Keratinocyte (primary cell): Measurements from ENCODE around the gene MACF1. TPM values are rescaled to one million over a fixed set of nuclear protein-coding genes. Genes with fewer than 3 reads are reported as not detected.

Source experiments
- DNase-seq: peaks from one replicate; pipeline ENCODE4 v3.0.0-alpha.2; 2011; ENCODE audit warnings: low read depth, missing footprints, low spot score
- FAIRE-seq: peaks from 2 replicates; lab custom pipeline; 2011; peaks lifted over from hg19 to GRCh38; lab: Jason Lieb, UNC
- H2AFZ ChIP-seq: 2 replicates; pipeline ENCODE4 v1.6.0; 2012; ENCODE audit warnings: low read length, control low read depth, inconsistent platforms; ENCODE audit not compliant: control insufficient read depth
- H3K27ac ChIP-seq: 2 replicates; pipeline ENCODE4 v1.5.1; 2011; ENCODE audit warnings: low read length; ENCODE audit not compliant: control insufficient read depth, insufficient read depth
- H3K27me3 ChIP-seq: 3 replicates; pipeline ENCODE4 v1.6.0; 2011; ENCODE audit warnings: low read length; ENCODE audit not compliant: control insufficient read depth, insufficient read depth; ENCODE audit errors: extremely low read depth
- H3K36me3 ChIP-seq, 2 experiments: 2 replicates in 1 of 2; 3 replicates in 1 of 2; pipeline ENCODE4 v1.5.1; 2011; ENCODE audit warnings: low read length in 2 of 2, mild to moderate bottlenecking in 1 of 2; ENCODE audit not compliant: control insufficient read depth in 2 of 2, insufficient read depth in 2 of 2; ENCODE audit errors: extremely low read depth in 1 of 2
- H3K4me1 ChIP-seq: 3 replicates; pipeline ENCODE4 v1.5.1; 2011; ENCODE audit warnings: low read length; ENCODE audit not compliant: control insufficient read depth, insufficient read depth; ENCODE audit errors: extremely low read depth
- H3K4me2 ChIP-seq: 3 replicates; pipeline ENCODE4 v1.6.0; 2011; ENCODE audit warnings: low read depth, low read length; ENCODE audit not compliant: control insufficient read depth, insufficient read depth; ENCODE audit errors: extremely low read depth
- H3K4me3 ChIP-seq, 3 experiments: fragments of 200-600 bp in 1 of 3; sonication (generic) in 1 of 3; 2 replicates in 2 of 3; 3 replicates in 1 of 3; pipeline ENCODE4 v1.5.1; 2011 to 2016; ENCODE audit warnings: low read length in 3 of 3, mild to moderate bottlenecking in 3 of 3, control low read depth in 2 of 3, inconsistent platforms in 1 of 3, low read depth in 1 of 3, mixed read lengths in 1 of 3, mixed run types in 1 of 3, moderate library complexity in 1 of 3; ENCODE audit not compliant: control insufficient read depth in 2 of 3, insufficient read depth in 2 of 3; ENCODE audit errors: extremely low read depth in 1 of 3
- H3K79me2 ChIP-seq: 2 replicates; pipeline ENCODE4 v1.6.0; 2012; ENCODE audit warnings: low read length; ENCODE audit not compliant: control insufficient read depth, insufficient read depth
- H3K9ac ChIP-seq: 3 replicates; pipeline ENCODE4 v1.6.0; 2011; ENCODE audit warnings: low read length; ENCODE audit not compliant: control insufficient read depth, insufficient read depth; ENCODE audit errors: extremely low read depth
- H3K9me1 ChIP-seq: 3 replicates; pipeline ENCODE4 v1.6.0; 2011; ENCODE audit warnings: low read length; ENCODE audit not compliant: control insufficient read depth, insufficient read depth; ENCODE audit errors: extremely low read depth
- H3K9me3 ChIP-seq: 2 replicates; pipeline ENCODE4 v1.5.1; 2012; ENCODE audit warnings: low read depth, low read length; ENCODE audit not compliant: control insufficient read depth
- H4K20me1 ChIP-seq: 3 replicates; pipeline ENCODE4 v1.6.0; 2011; ENCODE audit warnings: low read length; ENCODE audit not compliant: control insufficient read depth, insufficient read depth; ENCODE audit errors: extremely low read depth
- EZH2 ChIP-seq: IDR thresholded peaks from one replicate; pipeline ENCODE4 v1.6.1; 2012; ENCODE audit warnings: inconsistent platforms, mild to moderate bottlenecking, low read length, moderate library complexity
- dilution Hi-C: fragments of 300-500 bp; cut with MboI; formaldehyde crosslinking; loops from one replicate; pipeline ENCODE4 v1.7.0; 2020; ENCODE audit warnings: low sequenced_read_pairs; ENCODE audit not compliant: extremely low pct_ligation_motif_present
- polyA plus RNA-seq, 5 experiments: library from polyadenylated mRNA; depleted of rRNA in 3 of 5; stranded (reverse) in 3 of 5; stranded (forward) in 1 of 5; unstranded in 1 of 5; fragments of >200 nt; gene quantifications; 1 replicate in 1 of 5; 2 replicates in 3 of 5; 3 replicates in 1 of 5; pipeline versions ENCODE4 v1.2.1 to v1.2.3, GENCODE V29; 2011 to 2012; ENCODE audit warnings: missing spikeins in 2 of 5, low read depth in 1 of 5, low replicate concordance in 1 of 5
- TF ChIP-seq, protein P1 (sequence below), 3 experiments: IDR thresholded peaks in 1 of 3; conservative IDR thresholded peaks in 1 of 3; optimal IDR thresholded peaks in 1 of 3; 2 replicates in 2 of 3; 3 replicates in 1 of 3; pipeline versions ENCODE3 to v1.5.1; 2011; ENCODE audit warnings: low read length in 3 of 3, mild to moderate bottlenecking in 3 of 3, moderate library complexity in 2 of 3, control low read depth in 1 of 3, inconsistent platforms in 1 of 3; ENCODE audit not compliant: insufficient read depth in 2 of 3; ENCODE audit errors: extremely low read depth in 1 of 3

The MACF1 gene
- polyA plus RNA-seq, 1 donor (not counting 4 experiments of a cell fraction or from before 2014, with no cell fraction given): 111 TPM

DNA sequence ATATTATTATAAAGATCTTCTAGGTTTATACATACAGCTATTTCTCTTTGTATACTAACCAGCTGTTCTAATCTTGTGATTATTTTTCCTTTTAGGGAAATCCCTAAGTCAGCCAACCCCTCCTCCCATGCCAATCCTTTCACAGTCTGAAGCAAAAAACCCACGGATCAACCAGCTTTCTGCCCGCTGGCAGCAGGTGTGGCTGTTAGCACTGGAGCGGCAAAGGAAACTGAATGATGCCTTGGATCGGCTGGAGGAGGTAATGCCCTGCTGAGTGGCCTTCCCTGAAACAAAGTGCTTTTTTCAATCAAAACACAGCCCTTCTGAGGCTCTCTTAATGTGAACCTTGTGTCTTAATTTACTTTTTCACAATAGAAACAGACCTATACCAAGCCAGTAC, 254.5 kb downstream of the MACF1 start:
- no peaks in the 10 kb centered on the region for H4K20me1 ChIP-seq
- TF ChIP-seq, protein P1, sequence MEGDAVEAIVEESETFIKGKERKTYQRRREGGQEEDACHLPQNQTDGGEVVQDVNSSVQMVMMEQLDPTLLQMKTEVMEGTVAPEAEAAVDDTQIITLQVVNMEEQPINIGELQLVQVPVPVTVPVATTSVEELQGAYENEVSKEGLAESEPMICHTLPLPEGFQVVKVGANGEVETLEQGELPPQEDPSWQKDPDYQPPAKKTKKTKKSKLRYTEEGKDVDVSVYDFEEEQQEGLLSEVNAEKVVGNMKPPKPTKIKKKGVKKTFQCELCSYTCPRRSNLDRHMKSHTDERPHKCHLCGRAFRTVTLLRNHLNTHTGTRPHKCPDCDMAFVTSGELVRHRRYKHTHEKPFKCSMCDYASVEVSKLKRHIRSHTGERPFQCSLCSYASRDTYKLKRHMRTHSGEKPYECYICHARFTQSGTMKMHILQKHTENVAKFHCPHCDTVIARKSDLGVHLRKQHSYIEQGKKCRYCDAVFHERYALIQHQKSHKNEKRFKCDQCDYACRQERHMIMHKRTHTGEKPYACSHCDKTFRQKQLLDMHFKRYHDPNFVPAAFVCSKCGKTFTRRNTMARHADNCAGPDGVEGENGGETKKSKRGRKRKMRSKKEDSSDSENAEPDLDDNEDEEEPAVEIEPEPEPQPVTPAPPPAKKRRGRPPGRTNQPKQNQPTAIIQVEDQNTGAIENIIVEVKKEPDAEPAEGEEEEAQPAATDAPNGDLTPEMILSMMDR (optimal IDR thresholded peaks at IDR 0.05 in 1 of 3, IDR thresholded peaks at IDR 0.05 in 1 of 3, conservative IDR thresholded peaks at IDR 0.05 in 1 of 3; ENCODE audit: extremely low read depth in 1 of 3, insufficient read depth in 2 of 3, low read length in 3 of 3): no peak
- TF ChIP-seq EZH2: no peak
- H3K4me3 ChIP-seq: no peak overlapping the region
- H3K79me2 ChIP-seq: no peaks in the 10 kb centered on the region
- DNase-seq (no peak), FAIRE-seq (no peak)
- no peaks in the 10 kb centered on the region for H3K9me3 ChIP-seq
- dilution Hi-C loops: no loop called here
- no peaks in the 10 kb centered on the region for H3K4me1 ChIP-seq
- no peak overlapping the region for H3K9ac ChIP-seq
- H2AFZ ChIP-seq: no peak overlapping the region
- H3K27me3 ChIP-seq: no peaks in the 10 kb centered on the region
- H3K4me2 ChIP-seq: no peak overlapping the region
- peaks cover 62 to 74% of the 10 kb centered on the region in 2 experiments for H3K36me3 ChIP-seq
- no peak overlapping the region for H3K27ac ChIP-seq
- H3K9me1 ChIP-seq: no peaks in the 10 kb centered on the region

DNA sequence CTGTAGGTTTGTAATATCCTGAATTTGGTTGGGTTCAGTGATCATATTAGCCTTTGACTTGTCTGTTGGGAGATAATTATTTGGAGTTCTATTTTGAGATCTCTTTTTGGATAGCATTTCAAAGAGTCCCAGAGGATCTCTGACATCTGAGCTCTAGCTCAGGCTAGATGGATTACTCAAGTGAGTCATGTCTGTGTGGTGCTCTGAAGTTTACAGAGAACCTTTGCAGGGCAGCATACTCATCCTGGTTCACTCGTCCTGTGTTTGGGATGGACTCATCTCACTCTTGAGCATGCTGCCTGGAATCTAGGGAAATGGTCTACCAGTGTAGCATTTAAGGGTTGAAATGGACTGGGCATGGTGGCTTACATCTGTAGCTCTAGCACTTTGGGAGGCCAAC, 257.6 kb downstream of the MACF1 start:
- no peak for TF ChIP-seq EZH2
- TF ChIP-seq, protein P1 (optimal IDR thresholded peaks at IDR 0.05 in 1 of 3, IDR thresholded peaks at IDR 0.05 in 1 of 3, conservative IDR thresholded peaks at IDR 0.05 in 1 of 3; ENCODE audit: extremely low read depth in 1 of 3, insufficient read depth in 2 of 3, low read length in 3 of 3): no peak
- no peak overlapping the region for H2AFZ ChIP-seq
- H3K9me3 ChIP-seq: no peaks in the 10 kb centered on the region
- H3K4me3 ChIP-seq: no peak overlapping the region
- H4K20me1 ChIP-seq: no peaks in the 10 kb centered on the region
- no peaks in the 10 kb centered on the region for H3K4me1 ChIP-seq
- H3K36me3 ChIP-seq: peaks cover 59 to 64% of the 10 kb centered on the region in 2 experiments
- H3K9me1 ChIP-seq: no peaks in the 10 kb centered on the region
- DNase-seq (no peak), FAIRE-seq (no peak)
- H3K4me2 ChIP-seq: no peak overlapping the region
- no peaks in the 10 kb centered on the region for H3K27me3 ChIP-seq
- H3K9ac ChIP-seq: no peak overlapping the region
- no peaks in the 10 kb centered on the region for H3K79me2 ChIP-seq
- dilution Hi-C loops: no loop called here
- H3K27ac ChIP-seq: no peak overlapping the region
